Left ventricle myocardium inferior (tissue), 1 donor: ENCODE results near the gene C14orf119. TPM values are rescaled to one million over a fixed set of nuclear protein-coding genes. Genes with fewer than 3 reads are reported as not detected.

Experiments
- DNase-seq: peaks from one replicate; pipeline ENCODE4 v3.0.0-alpha.2; 2020
- H3K27ac ChIP-seq: fragments of 200-600 bp; replicated peaks from 2 replicates; pipeline ENCODE4 v1.8.0; 2021
- H3K27me3 ChIP-seq: fragments of 200-600 bp; 2 replicates; pipeline ENCODE4 v1.8.0; 2021; ENCODE audit warnings: low read depth
- H3K36me3 ChIP-seq: fragments of 200-600 bp; 2 replicates; pipeline ENCODE4 v1.8.0; 2021
- H3K4me1 ChIP-seq: fragments of 200-600 bp; 2 replicates; pipeline ENCODE4 v1.8.0; 2021
- H3K4me3 ChIP-seq: fragments of 200-600 bp; 2 replicates; pipeline ENCODE4 v1.8.0; 2021; ENCODE audit warnings: mild to moderate bottlenecking, moderate library complexity
- H3K9me3 ChIP-seq: fragments of 200-600 bp; replicated peaks from 2 replicates; pipeline ENCODE4 v1.8.0; 2021
- CTCF ChIP-seq: fragments of 200-600 bp; IDR thresholded peaks from 2 replicates; pipeline ENCODE4 v1.8.0; 2021; ENCODE audit warnings: antibody characterized with exemption, mild to moderate bottlenecking, borderline replicate concordance
- intact Hi-C: fragments of 100-400 bp; cut with micrococcal nuclease; formaldehyde crosslinking; loops from one replicate; pipeline ENCODE4 v1.11.0; 2022
- total RNA-seq: library from RNA; stranded (reverse); fragmentation: NEBNext Ultra II Directional; extraction: Animal tissue kit (Norgen Biotek cat#: 25700); gene quantifications from one replicate; pipeline ENCODE4 v1.2.1, GENCODE V29; 2021
- donor health status: DM: no; HTN: yes; CAD: no; lungs with severe emphysema.

The C14orf119 gene
- total RNA-seq, 1 donor from 2014 or later, result 25.2 TPM

- H3K27me3 ChIP-seq, result no peaks in the 10 kb centered on the region
- DNase-seq, result no peak
- peaks cover 48% of the 10 kb centered on the region for H3K4me1 ChIP-seq
- intact Hi-C loops, result no loop called here
- peaks cover 74% of the 10 kb centered on the region for H3K36me3 ChIP-seq
- no peaks in the 10 kb centered on the region for H3K9me3 ChIP-seq
- H3K27ac ChIP-seq, result no peak overlapping the region
- no peak for TF ChIP-seq CTCF
- H3K4me3 ChIP-seq, result no peak overlapping the region
Measured at GRCh38 chr14:23066368-23066767, 28.9 kb upstream of the C14orf119 start.

- no peak for TF ChIP-seq CTCF
- H3K36me3 ChIP-seq, result peaks cover 67% of the 10 kb centered on the region
- H3K27ac ChIP-seq, result no peak overlapping the region
- intact Hi-C loops, result no loop called here
- no peaks in the 10 kb centered on the region for H3K9me3 ChIP-seq
- no peak for DNase-seq
- peaks cover 50% of the 10 kb centered on the region for H3K4me1 ChIP-seq
- no peaks in the 10 kb centered on the region for H3K27me3 ChIP-seq
- H3K4me3 ChIP-seq, result no peak overlapping the region
Measured at GRCh38 chr14:23066855-23067744, 28.2 kb upstream of the C14orf119 start.

- no peak for TF ChIP-seq CTCF
- H3K36me3 ChIP-seq, result peaks cover 67% of the 10 kb centered on the region
- H3K27me3 ChIP-seq, result no peaks in the 10 kb centered on the region
- H3K9me3 ChIP-seq, result no peaks in the 10 kb centered on the region
- H3K4me3 ChIP-seq, result no peak overlapping the region
- H3K4me1 ChIP-seq, result peaks cover 52% of the 10 kb centered on the region
- DNase-seq, result no peak
- H3K27ac ChIP-seq, result no peak overlapping the region
- intact Hi-C loops, result no loop called here
Measured at GRCh38 chr14:23067847-23068788, 27.2 kb upstream of the C14orf119 start.

GRCh38 chr14:23068789-23069412, 26.4 kb upstream of the C14orf119 start:
- H3K27me3 ChIP-seq, result no peaks in the 10 kb centered on the region
- H3K4me3 ChIP-seq, result no peak overlapping the region
- peak; percentile 99 for TF ChIP-seq CTCF
- H3K27ac ChIP-seq, result peak overlapping the region; percentile 43
- H3K4me1 ChIP-seq, result peaks cover 56% of the 10 kb centered on the region
- intact Hi-C loops, result no loop called here
- DNase-seq, result peak; percentile 60
- H3K9me3 ChIP-seq, result no peaks in the 10 kb centered on the region
- H3K36me3 ChIP-seq, result peaks cover 66% of the 10 kb centered on the region

- no peaks in the 10 kb centered on the region for H3K27me3 ChIP-seq
- no peak overlapping the region for H3K4me3 ChIP-seq
- DNase-seq, result no peak
- no peak for TF ChIP-seq CTCF
- H3K27ac ChIP-seq, result peak overlapping the region; percentile 43
- H3K4me1 ChIP-seq, result peaks cover 56% of the 10 kb centered on the region
- no peaks in the 10 kb centered on the region for H3K9me3 ChIP-seq
- intact Hi-C loops, result no loop called here
- H3K36me3 ChIP-seq, result peaks cover 66% of the 10 kb centered on the region
Measured at GRCh38 chr14:23069413-23069806, 25.9 kb upstream of the C14orf119 start.
